B cell (primary cell): ENCODE results near the gene BMP10. TPM values are rescaled to one million over a fixed set of nuclear protein-coding genes. Genes with fewer than 3 reads are reported as not detected.

Source experiments
- ATAC-seq: fragments of 200-7000 bp; cut with Tn5 transposase; one replicate; pipeline ENCODE4 v1.10.0; 2021; ENCODE audit warnings: low read depth, mild to moderate bottlenecking, moderate number of reproducible peaks, moderate library complexity
- CTCF ChIA-PET: fragments of 350-600 bp; sonication (Branson Sonifier 250); formaldehyde crosslinking; loops from one replicate; lab custom pipeline; 2021; ENCODE audit warnings: antibody characterized with exemption, inconsistent platforms; lab: Charles Lee
- POLR2A ChIA-PET: fragments of 350-600 bp; sonication (Branson Sonifier 250); formaldehyde crosslinking; loops from one replicate; lab custom pipeline; 2021; ENCODE audit warnings: antibody characterized with exemption; lab: Charles Lee
- DNase-seq: peaks from one replicate; pipeline ENCODE4 v3.0.0; 2013
- H2AFZ ChIP-seq: 2 replicates; pipeline ENCODE4 v1.6.1; 2012; ENCODE audit warnings: mild to moderate bottlenecking, low read depth, low read length; ENCODE audit not compliant: insufficient read depth, poor library complexity, severe bottlenecking
- H3K27ac ChIP-seq, 2 donors: 1 replicate in 1 of 2; 2 replicates in 1 of 2; pipeline ENCODE4 v1.5.1; 2012 to 2013; ENCODE audit warnings: low read length in 2 of 2, mild to moderate bottlenecking in 2 of 2, moderate library complexity in 1 of 2
- H3K27me3 ChIP-seq, 4 experiments: fragments of 200-600 bp in 1 of 4; sonication (generic) in 1 of 4; replicated peaks in 1 of 4; 1 replicate in 2 of 4; 2 replicates in 2 of 4; pipeline versions ENCODE4 v1.6.1 to v1.7.0; 2013 to 2016; ENCODE audit warnings: low read length in 3 of 4, mild to moderate bottlenecking in 2 of 4, mixed read lengths in 1 of 4, moderate library complexity in 1 of 4; ENCODE audit not compliant: insufficient read depth in 4 of 4, control insufficient read depth in 3 of 4; ENCODE audit errors: control extremely low read depth in 1 of 4
- H3K36me3 ChIP-seq, 2 experiments: replicated peaks in 1 of 2; 1 replicate in 1 of 2; 2 replicates in 1 of 2; pipeline versions ENCODE4 v1.6.1 to v1.7.1; 2013; ENCODE audit warnings: low read length in 1 of 2; ENCODE audit not compliant: insufficient read depth in 2 of 2, control insufficient read depth in 1 of 2; ENCODE audit errors: control extremely low read depth in 1 of 2, extremely low read depth in 1 of 2
- H3K4me1 ChIP-seq, 2 donors: fragments of 200-600 bp in 1 of 2; sonication (generic) in 1 of 2; 1 replicate in 1 of 2; 2 replicates in 1 of 2; pipeline versions ENCODE4 v1.5.1 to v1.6.1; 2013 to 2017; ENCODE audit warnings: low read length in 2 of 2; ENCODE audit not compliant: control insufficient read depth in 2 of 2, insufficient read depth in 2 of 2
- H3K4me2 ChIP-seq: replicated peaks from 2 replicates; pipeline ENCODE3; 2012; ENCODE audit warnings: mild to moderate bottlenecking, low read depth, low read length; ENCODE audit not compliant: poor library complexity, severe bottlenecking
- H3K4me3 ChIP-seq, 5 experiments: fragments of 200-600 bp in 1 of 5; sonication (generic) in 1 of 5; 1 replicate in 3 of 5; 2 replicates in 2 of 5; pipeline versions ENCODE4 v1.5.1 to v1.7.0; 2011 to 2016; ENCODE audit warnings: low read length in 4 of 5, mild to moderate bottlenecking in 4 of 5, low read depth in 2 of 5, control low read depth in 1 of 5, moderate library complexity in 1 of 5; ENCODE audit not compliant: insufficient read depth in 1 of 5; ENCODE audit errors: control extremely low read depth in 1 of 5, extremely low read depth in 1 of 5
- H3K79me2 ChIP-seq: fragments of 200-600 bp; sonication (generic); one replicate; pipeline ENCODE4 v1.6.0; 2016; ENCODE audit warnings: low read length; ENCODE audit not compliant: control insufficient read depth, insufficient read depth
- H3K9ac ChIP-seq: fragments of 200-600 bp; sonication (generic); 2 replicates; pipeline ENCODE4 v1.6.1; 2017; ENCODE audit warnings: mild to moderate bottlenecking, low read length, moderate library complexity
- H3K9me3 ChIP-seq, 3 donors: one replicate each; pipeline versions ENCODE4 v1.6.1 to v1.7.1; 2013; ENCODE audit warnings: low read length in 2 of 3; ENCODE audit not compliant: control insufficient read depth in 2 of 3, insufficient read depth in 1 of 3; ENCODE audit errors: control extremely low read depth in 1 of 3
- H4K20me1 ChIP-seq: 2 replicates; pipeline ENCODE4 v1.6.0; 2012; ENCODE audit warnings: mild to moderate bottlenecking, low read length; ENCODE audit not compliant: insufficient read depth, control insufficient read depth, poor library complexity, severe bottlenecking
- H3K27ac Mint-ChIP-seq: one replicate; pipeline ENCODE4 v1.8.0; 2021; ENCODE audit warnings: mixed read lengths
- H3K27me3 Mint-ChIP-seq: one replicate; pipeline ENCODE4 v1.8.0; 2021; ENCODE audit warnings: mixed read lengths
- H3K4me1 Mint-ChIP-seq: one replicate; pipeline ENCODE4 v1.8.0; 2021; ENCODE audit warnings: mixed read lengths
- H3K4me3 Mint-ChIP-seq: one replicate; pipeline ENCODE4 v1.8.0; 2021; ENCODE audit warnings: mixed read lengths
- H3K9me3 Mint-ChIP-seq: one replicate; pipeline ENCODE4 v1.8.0; 2022; ENCODE audit warnings: mixed read lengths; ENCODE audit not compliant: insufficient read depth
- EZH2 ChIP-seq: IDR thresholded peaks from 2 replicates; pipeline ENCODE4 v1.6.1; 2012; ENCODE audit warnings: borderline replicate concordance, low read depth, mild to moderate bottlenecking, moderate library complexity, low read length; ENCODE audit not compliant: insufficient read depth, poor library complexity, severe bottlenecking
- WGBS: methylation state at CpG from one replicate; pipeline ENCODE4 v1.1.5; 2013; ENCODE audit warnings: missing lambda C conversion rate; ENCODE audit not compliant: insufficient coverage; 5-methylcytosine and 5-hydroxymethylcytosine counted together
- intact Hi-C: fragments of 100-400 bp; cut with micrococcal nuclease; formaldehyde crosslinking; loops from one replicate; pipeline ENCODE4 v1.10.0; 2022
- polyA plus RNA-seq: library from polyadenylated mRNA; depleted of rRNA; stranded (reverse); fragments of >200 nt; gene quantifications from 2 replicates; pipeline ENCODE4 v1.2.3, GENCODE V29; 2012
- total RNA-seq, 2 donors: library from RNA; stranded (reverse); fragments of 120-200 nt in 1 of 2; gene quantifications; 1 replicate in 1 of 2; 2 replicates in 1 of 2; pipeline versions ENCODE4 v1.2.3 to v1.2.4, GENCODE V29; 2013 to 2022
- TF ChIP-seq, protein P1 (sequence below): fragments of 200-600 bp; IDR thresholded peaks from one replicate; pipeline ENCODE4 v1.8.0; 2022; ENCODE audit warnings: antibody characterized with exemption, mild to moderate bottlenecking

BMP10 gene
- total and polyA plus RNA-seq, 2 donors (not counting 1 experiment from before 2014, with no cell fraction given): not detected

DNA sequence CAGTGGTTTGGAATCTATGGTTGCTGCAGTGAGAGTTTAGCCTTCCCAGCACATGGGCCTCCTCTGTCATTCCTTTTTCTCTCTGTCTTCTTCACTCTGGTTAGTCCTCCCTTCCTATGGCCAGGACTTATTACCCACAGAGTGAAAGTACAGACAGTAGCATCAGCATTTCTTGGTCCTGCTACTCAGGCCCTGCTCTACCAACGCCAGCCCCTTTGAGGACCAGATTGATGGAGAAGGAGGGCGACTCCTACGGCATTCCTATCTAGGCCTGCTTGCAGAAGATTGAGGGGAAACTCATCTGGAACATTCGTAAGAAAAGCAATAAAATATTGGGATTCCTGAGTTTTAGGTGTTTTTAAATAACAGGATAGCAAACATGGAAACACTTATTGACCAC, 43.5 kb downstream of the BMP10 start:
- peaks cover 17% of the 10 kb centered on the region for H3K79me2 ChIP-seq
- H3K4me1 ChIP-seq: peaks cover 35 to 39% of the 10 kb centered on the region in 2 donors
- DNase-seq (no peak), ATAC-seq (no peak)
- peaks cover 61% of the 10 kb centered on the region for H3K4me1 Mint-ChIP-seq
- intact Hi-C loops: no loop called here
- ChIA-PET POLR2A (no interaction called here), CTCF (interaction anchor here (0.8 to 2.2 kb wide), 4 partner anchors 9 to 98 kb away, joined by 3 to 5 read pairs (median 4); no protein-coding TSS in a partner anchor)
- H2AFZ ChIP-seq: no peak overlapping the region
- peaks cover 38% of the 10 kb centered on the region for H4K20me1 ChIP-seq
- no peak overlapping the region for H3K4me3 ChIP-seq
- H3K36me3 ChIP-seq: peaks cover 16 to 50% of the 10 kb centered on the region in 2 experiments
- no peak for TF ChIP-seq EZH2
- TF ChIP-seq, protein P1, sequence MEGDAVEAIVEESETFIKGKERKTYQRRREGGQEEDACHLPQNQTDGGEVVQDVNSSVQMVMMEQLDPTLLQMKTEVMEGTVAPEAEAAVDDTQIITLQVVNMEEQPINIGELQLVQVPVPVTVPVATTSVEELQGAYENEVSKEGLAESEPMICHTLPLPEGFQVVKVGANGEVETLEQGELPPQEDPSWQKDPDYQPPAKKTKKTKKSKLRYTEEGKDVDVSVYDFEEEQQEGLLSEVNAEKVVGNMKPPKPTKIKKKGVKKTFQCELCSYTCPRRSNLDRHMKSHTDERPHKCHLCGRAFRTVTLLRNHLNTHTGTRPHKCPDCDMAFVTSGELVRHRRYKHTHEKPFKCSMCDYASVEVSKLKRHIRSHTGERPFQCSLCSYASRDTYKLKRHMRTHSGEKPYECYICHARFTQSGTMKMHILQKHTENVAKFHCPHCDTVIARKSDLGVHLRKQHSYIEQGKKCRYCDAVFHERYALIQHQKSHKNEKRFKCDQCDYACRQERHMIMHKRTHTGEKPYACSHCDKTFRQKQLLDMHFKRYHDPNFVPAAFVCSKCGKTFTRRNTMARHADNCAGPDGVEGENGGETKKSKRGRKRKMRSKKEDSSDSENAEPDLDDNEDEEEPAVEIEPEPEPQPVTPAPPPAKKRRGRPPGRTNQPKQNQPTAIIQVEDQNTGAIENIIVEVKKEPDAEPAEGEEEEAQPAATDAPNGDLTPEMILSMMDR: no peak
- H3K4me2 ChIP-seq: no peak overlapping the region
- peak overlapping the region in 1 of 2 donors; percentile 29 for H3K27ac ChIP-seq
- H3K9me3 Mint-ChIP-seq: no peaks in the 10 kb centered on the region
- no peaks in the 10 kb centered on the region for H3K27me3 Mint-ChIP-seq
- H3K4me3 Mint-ChIP-seq: no peak overlapping the region
- peak overlapping the region; percentile 75 for H3K27ac Mint-ChIP-seq
- WGBS: 100% methylated on average over 3 of the region's 4 CpGs
- no peaks in the 10 kb centered on the region for H3K9me3 ChIP-seq
- no peak overlapping the region for H3K9ac ChIP-seq
- H3K27me3 ChIP-seq: no peaks in the 10 kb centered on the region

- Histone ChIP-seq H3K27me3 (no peaks in the 10 kb centered on the region), H3K4me1 (peaks cover 20 to 23% of the 10 kb centered on the region in 2 donors), H4K20me1 (peaks cover 38% of the 10 kb centered on the region), H3K9me3 (no peaks in the 10 kb centered on the region), H2AFZ (no peak overlapping the region), H3K79me2 (peaks cover 14% of the 10 kb centered on the region), H3K4me3 (no peak overlapping the region), H3K4me2 (no peak overlapping the region), H3K9ac (no peak overlapping the region), H3K27ac (peak overlapping the region in 1 of 2 donors; percentile 43), H3K36me3 (peaks cover 26 to 67% of the 10 kb centered on the region in 2 experiments)
- DNase-seq (no peak), ATAC-seq (no peak)
- peaks cover 46% of the 10 kb centered on the region for H3K4me1 Mint-ChIP-seq
- intact Hi-C loops: no loop called here
- TF ChIP-seq, protein P1: no peak
- no peak for TF ChIP-seq EZH2
- 87% methylated on average over 5 of the region's 5 CpGs for WGBS
- ChIA-PET POLR2A (interaction anchor here (0.7 kb wide), 1 partner anchor 9 kb away, joined by 3 read pairs; no protein-coding TSS in a partner anchor), CTCF (interaction anchor here (1.5 kb wide), 1 partner anchor 8 kb away, joined by 4 read pairs; no protein-coding TSS in a partner anchor)
- no peaks in the 10 kb centered on the region for H3K9me3 Mint-ChIP-seq
- H3K27ac Mint-ChIP-seq: peak overlapping the region; percentile 12
- no peak overlapping the region for H3K4me3 Mint-ChIP-seq
- no peaks in the 10 kb centered on the region for H3K27me3 Mint-ChIP-seq
Observed at GRCh38 chr2:68825866-68826265, 45.3 kb downstream of the BMP10 start.
